Activated B cell treated with CpG ODN at 0.5 μM for 24 hours (primary cell): Measurements from ENCODE around the gene MICALL2. TPM values are rescaled to one million over a fixed set of nuclear protein-coding genes. Genes with fewer than 3 reads are reported as not detected.

Experiments used
- ATAC-seq: fragments of 200-7000 bp; cut with Tn5 transposase; one replicate; pipeline ENCODE4 v1.10.0; 2021; ENCODE audit warnings: low read depth, mild to moderate bottlenecking, moderate library complexity
- CTCF ChIA-PET: fragments of 350-600 bp; sonication (Branson Sonifier 250); formaldehyde crosslinking; loops from one replicate; lab custom pipeline; 2021; ENCODE audit warnings: antibody characterized with exemption; lab: Charles Lee
- POLR2A ChIA-PET: fragments of 350-600 bp; sonication (Branson Sonifier 250); formaldehyde crosslinking; loops from one replicate; lab custom pipeline; 2021; ENCODE audit warnings: antibody characterized with exemption; lab: Charles Lee
- DNase-seq: peaks from one replicate; pipeline ENCODE4 v3.0.0; 2022
- H3K27ac Mint-ChIP-seq: one replicate; pipeline ENCODE4 v1.8.0; 2020; ENCODE audit warnings: mixed read lengths
- H3K27me3 Mint-ChIP-seq: one replicate; pipeline ENCODE4 v1.8.0; 2021; ENCODE audit warnings: mixed read lengths
- H3K36me3 Mint-ChIP-seq: one replicate; pipeline ENCODE4 v1.8.0; 2021; ENCODE audit warnings: low read depth, mixed read lengths
- H3K4me1 Mint-ChIP-seq: one replicate; pipeline ENCODE4 v1.8.0; 2021; ENCODE audit warnings: mixed read lengths
- H3K4me3 Mint-ChIP-seq: one replicate; pipeline ENCODE4 v1.8.0; 2020; ENCODE audit warnings: mild to moderate bottlenecking, mixed read lengths
- H3K9me3 Mint-ChIP-seq: one replicate; pipeline ENCODE4 v1.8.0; 2020; ENCODE audit warnings: mixed read lengths
- intact Hi-C: fragments of 100-400 bp; cut with micrococcal nuclease; formaldehyde crosslinking; loops from one replicate; pipeline ENCODE4 v1.15.1; 2024
- total RNA-seq: library from RNA; stranded (reverse); gene quantifications from 2 replicates; pipeline ENCODE4 v1.2.3, GENCODE V29; 2022
- TF ChIP-seq, protein P1 (sequence below): fragments of 200-600 bp; IDR thresholded peaks from one replicate; pipeline ENCODE4 v1.8.0; 2022; ENCODE audit warnings: antibody characterized with exemption, mild to moderate bottlenecking

The MICALL2 gene
- total RNA-seq, 1 donor from 2014 or later = 0.55 TPM

DNA sequence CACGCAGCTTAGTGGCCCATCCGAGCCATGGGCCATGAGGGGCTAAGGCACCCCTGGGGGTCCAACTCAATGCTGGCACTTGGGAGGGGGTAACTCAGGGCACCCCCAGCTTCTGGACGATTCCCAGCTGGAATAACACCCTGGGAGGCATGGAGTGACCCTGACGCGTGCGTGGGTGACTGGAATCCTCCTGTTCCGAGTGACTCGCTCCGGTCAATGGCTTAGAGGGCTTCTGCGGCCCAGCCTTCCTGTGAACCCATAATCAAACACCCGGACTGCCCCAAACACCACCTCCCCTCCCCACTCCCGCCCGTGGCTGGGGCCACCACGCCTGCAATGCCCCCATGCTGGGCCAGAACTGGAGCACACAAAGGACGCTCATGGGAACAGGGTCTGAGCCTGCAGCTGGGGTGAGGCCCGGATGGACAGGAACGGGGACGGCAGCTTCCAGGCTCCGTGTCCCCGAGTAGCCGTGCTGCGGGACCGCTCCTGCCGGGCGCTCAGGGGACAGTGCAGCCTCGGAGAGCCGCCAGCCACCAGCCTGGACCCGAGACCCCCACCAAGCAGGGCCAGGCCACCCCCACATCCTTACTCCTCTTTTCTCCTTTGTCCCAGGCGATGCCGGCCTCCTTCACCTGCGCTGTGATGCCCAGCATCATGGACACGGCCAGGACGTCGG, 36.4 kb upstream of the MICALL2 start:
- no peak overlapping the region for H3K27ac Mint-ChIP-seq
- no peak for ATAC-seq
- TF ChIP-seq, protein P1, sequence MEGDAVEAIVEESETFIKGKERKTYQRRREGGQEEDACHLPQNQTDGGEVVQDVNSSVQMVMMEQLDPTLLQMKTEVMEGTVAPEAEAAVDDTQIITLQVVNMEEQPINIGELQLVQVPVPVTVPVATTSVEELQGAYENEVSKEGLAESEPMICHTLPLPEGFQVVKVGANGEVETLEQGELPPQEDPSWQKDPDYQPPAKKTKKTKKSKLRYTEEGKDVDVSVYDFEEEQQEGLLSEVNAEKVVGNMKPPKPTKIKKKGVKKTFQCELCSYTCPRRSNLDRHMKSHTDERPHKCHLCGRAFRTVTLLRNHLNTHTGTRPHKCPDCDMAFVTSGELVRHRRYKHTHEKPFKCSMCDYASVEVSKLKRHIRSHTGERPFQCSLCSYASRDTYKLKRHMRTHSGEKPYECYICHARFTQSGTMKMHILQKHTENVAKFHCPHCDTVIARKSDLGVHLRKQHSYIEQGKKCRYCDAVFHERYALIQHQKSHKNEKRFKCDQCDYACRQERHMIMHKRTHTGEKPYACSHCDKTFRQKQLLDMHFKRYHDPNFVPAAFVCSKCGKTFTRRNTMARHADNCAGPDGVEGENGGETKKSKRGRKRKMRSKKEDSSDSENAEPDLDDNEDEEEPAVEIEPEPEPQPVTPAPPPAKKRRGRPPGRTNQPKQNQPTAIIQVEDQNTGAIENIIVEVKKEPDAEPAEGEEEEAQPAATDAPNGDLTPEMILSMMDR = no peak
- CTCF ChIA-PET = no interaction called here
- H3K4me3 Mint-ChIP-seq = no peak overlapping the region
- no peaks in the 10 kb centered on the region for H3K27me3 Mint-ChIP-seq
- H3K4me1 Mint-ChIP-seq = no peaks in the 10 kb centered on the region
- POLR2A ChIA-PET = no interaction called here
- intact Hi-C loops = no loop called here
- H3K36me3 Mint-ChIP-seq = peaks cover 67% of the 10 kb centered on the region
- DNase-seq = no peak
- no peaks in the 10 kb centered on the region for H3K9me3 Mint-ChIP-seq

DNA sequence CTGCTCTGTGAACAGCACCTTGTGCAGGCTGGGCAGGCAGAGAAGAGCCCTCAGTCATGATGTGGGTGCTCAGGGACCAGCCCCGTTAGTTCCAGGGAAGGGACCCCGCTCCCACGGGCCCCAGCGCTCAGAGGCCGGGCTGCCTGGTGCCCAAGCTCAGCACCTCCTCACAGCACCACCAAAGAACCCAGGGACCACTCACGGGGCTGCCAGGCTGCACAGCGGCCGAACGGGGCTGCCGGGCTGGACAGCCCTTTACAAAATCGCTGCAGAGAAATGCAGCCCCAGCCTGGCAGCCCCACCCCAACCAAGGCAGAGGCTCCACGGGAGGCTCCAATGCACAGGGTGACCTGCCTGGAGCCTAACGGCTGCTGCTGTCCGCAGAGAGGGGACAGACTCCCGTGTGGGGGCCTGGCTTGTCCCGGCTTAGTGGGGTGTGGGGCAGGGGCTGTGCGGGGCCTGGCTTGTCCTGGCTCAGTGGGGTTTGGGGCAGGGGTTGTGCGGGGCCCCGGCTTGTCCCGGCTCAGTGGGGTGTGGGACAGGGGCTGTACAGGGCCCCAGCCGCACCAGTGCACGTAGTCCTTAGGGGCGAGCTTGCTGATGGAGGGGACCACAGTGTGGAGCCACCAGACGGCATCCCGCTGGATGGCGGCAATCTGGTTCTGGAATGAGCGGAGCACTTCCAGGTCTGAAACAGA, 35.7 kb upstream of the MICALL2 start:
- no peak overlapping the region for H3K4me3 Mint-ChIP-seq
- no peak for DNase-seq
- H3K9me3 Mint-ChIP-seq = no peaks in the 10 kb centered on the region
- ATAC-seq = no peak
- intact Hi-C loops = no loop called here
- H3K4me1 Mint-ChIP-seq = no peaks in the 10 kb centered on the region
- TF ChIP-seq, protein P1 = no peak
- H3K27me3 Mint-ChIP-seq = no peaks in the 10 kb centered on the region
- ChIA-PET POLR2A (no interaction called here), CTCF (no interaction called here)
- H3K27ac Mint-ChIP-seq = no peak overlapping the region
- H3K36me3 Mint-ChIP-seq = peaks cover 66% of the 10 kb centered on the region

DNA sequence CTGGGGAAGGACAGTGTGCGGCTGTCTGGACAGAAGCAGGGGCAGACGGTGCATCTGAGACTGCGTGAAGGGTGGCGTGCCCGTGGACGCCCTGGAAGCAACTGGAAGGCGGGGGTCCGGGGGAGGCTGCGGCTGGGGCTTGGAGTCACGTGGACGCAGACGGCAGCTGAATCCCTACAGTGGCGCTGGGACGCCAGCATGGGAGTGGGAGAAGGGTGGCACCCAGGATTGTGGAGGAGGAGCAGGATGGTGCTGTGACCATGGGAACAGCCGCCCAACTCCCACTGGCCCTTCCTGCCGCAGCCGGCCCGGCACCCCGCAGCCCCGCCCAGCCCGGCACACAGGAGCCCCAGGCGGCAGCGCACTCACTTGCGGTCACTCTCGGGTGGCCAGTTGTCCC, 35.2 kb upstream of the MICALL2 start:
- DNase-seq (no peak), ATAC-seq (no peak)
- Mint-ChIP-seq H3K4me3 (no peak overlapping the region), H3K4me1 (no peaks in the 10 kb centered on the region), H3K27ac (no peak overlapping the region), H3K36me3 (peaks cover 66% of the 10 kb centered on the region), H3K27me3 (no peaks in the 10 kb centered on the region), H3K9me3 (no peaks in the 10 kb centered on the region)
- TF ChIP-seq, protein P1 = no peak
- POLR2A ChIA-PET = no interaction called here
- intact Hi-C loops = no loop called here
- CTCF ChIA-PET = no interaction called here

DNA sequence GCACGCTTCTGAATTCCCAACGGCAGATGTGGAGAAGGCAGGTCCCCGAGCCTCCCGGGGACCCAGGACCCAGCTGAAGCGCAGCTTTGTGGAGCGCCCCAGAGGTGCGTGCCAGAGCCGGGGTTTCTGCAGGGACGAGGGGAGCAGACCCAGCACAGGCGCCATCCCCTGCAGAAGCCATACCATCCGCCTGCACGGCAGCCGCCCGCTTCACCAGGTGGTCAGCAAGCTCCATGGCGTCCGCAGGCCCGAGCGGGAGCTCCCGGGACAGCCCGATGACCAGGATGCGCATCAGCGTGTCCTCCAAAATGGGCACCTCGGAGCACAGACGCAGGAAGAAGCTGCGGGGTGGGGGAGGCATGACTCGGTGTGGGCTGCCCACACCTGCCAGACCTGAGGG, 34.3 kb upstream of the MICALL2 start:
- TF ChIP-seq, protein P1 = no peak
- ATAC-seq (no peak), DNase-seq (no peak)
- Mint-ChIP-seq H3K27ac (no peak overlapping the region), H3K4me3 (no peak overlapping the region), H3K9me3 (no peaks in the 10 kb centered on the region), H3K4me1 (no peaks in the 10 kb centered on the region), H3K27me3 (no peaks in the 10 kb centered on the region), H3K36me3 (peaks cover 73% of the 10 kb centered on the region)
- POLR2A ChIA-PET = no interaction called here
- CTCF ChIA-PET = interaction anchor here (0.6 kb wide), 1 partner anchor 19 kb away, joined by 3 read pairs; no protein-coding TSS in a partner anchor
- intact Hi-C loops = no loop called here

DNA sequence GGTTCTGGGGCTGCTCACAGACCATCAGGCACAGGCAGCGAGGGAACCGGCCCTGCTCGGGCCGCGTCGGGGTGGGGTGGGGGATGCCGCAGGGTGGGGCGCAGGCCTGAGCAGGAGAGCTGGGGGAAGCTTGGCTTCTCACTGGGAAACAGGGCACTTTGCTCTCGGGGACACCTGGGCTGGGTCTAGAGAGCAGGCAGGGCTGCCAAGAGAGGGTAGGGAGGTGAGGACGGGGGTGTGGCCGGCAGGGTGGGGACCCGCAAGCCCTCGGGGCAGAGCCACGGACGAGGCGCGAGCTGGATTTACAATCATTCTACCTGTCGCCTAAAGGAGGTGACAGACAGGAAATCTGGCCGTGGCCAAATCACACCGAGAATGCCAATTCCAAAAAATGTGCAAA, 33.9 kb upstream of the MICALL2 start:
- ATAC-seq = no peak
- Mint-ChIP-seq H3K27me3 (no peaks in the 10 kb centered on the region), H3K27ac (no peak overlapping the region), H3K36me3 (peaks cover 74% of the 10 kb centered on the region), H3K4me1 (no peaks in the 10 kb centered on the region), H3K9me3 (no peaks in the 10 kb centered on the region), H3K4me3 (no peak overlapping the region)
- no peak for DNase-seq
- intact Hi-C loops = no loop called here
- TF ChIP-seq, protein P1 = no peak
- ChIA-PET POLR2A (no interaction called here), CTCF (interaction anchor here (0.6 kb wide), 1 partner anchor 19 kb away, joined by 3 read pairs; no protein-coding TSS in a partner anchor)
